ENCODE measurements around the gene ADAMTSL2. TPM values are rescaled to one million over a fixed set of nuclear protein-coding genes. Genes with fewer than 3 reads are reported as not detected.

The ADAMTSL2 gene
- total and polyA plus RNA-seq, 2 of the 13 experiments (the other 11 are each of a cell fraction or from before 2014, with no cell fraction given): 1.9 to 3.8 TPM

DNA sequence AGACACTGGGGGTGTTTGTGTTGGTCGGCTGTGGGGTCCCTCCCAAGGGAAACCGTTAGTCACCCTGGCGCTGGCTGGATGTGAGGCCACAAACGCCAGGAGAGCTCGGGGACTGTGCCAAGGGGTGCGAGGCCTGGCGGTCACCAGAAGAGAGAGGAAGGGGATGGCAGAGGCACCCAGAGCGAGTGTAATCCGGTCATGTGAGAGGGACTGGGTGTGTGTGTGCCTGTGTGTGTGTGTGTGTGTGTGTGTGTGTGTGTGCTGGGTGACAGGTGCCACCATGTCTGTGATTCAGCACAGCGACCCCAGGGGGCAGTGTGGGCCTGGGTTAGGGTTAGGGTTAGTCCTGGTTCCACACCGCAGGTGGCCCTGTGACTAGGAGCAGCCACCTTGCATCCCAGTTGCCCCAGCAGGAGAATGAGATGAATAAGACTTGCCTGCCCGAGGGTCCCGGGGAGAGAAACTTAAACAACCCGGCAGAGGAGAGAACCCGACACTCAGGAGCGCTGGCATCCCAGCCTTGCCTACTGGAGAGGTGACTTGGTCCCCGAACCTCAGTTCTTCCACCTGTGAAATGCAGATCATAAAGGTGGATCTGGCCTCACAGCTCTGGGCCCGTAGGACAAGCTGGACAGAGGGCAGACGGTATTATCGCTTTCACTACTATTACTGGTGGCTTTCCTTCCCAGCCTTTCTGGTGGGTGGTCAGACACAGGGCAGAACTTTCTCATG, 1.4 kb upstream of the ADAMTSL2 start (continued):
- TF ChIP-seq, protein P1, sequence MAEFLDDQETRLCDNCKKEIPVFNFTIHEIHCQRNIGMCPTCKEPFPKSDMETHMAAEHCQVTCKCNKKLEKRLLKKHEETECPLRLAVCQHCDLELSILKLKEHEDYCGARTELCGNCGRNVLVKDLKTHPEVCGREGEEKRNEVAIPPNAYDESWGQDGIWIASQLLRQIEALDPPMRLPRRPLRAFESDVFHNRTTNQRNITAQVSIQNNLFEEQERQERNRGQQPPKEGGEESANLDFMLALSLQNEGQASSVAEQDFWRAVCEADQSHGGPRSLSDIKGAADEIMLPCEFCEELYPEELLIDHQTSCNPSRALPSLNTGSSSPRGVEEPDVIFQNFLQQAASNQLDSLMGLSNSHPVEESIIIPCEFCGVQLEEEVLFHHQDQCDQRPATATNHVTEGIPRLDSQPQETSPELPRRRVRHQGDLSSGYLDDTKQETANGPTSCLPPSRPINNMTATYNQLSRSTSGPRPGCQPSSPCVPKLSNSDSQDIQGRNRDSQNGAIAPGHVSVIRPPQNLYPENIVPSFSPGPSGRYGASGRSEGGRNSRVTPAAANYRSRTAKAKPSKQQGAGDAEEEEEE (CRISPR knock-in tag; IDR thresholded peaks at IDR 0.05; ENCODE audit: borderline replicate concordance): no peak
- TF ChIP-seq ZSCAN29 (CRISPR knock-in tag; conservative IDR thresholded peaks at IDR 0.05) (no peak), SRY (CRISPR knock-in tag; IDR thresholded peaks at IDR 0.05) (no peak), SRSF9 (IDR thresholded peaks at IDR 0.05; ENCODE audit: borderline replicate concordance, insufficient read depth, low read depth, low read length, poor library complexity, severe bottlenecking) (no peak), RBM39 (IDR thresholded peaks at IDR 0.05; ENCODE audit: low read depth, low read length, poor library complexity, severe bottlenecking) (peak; percentile 59), HNRNPH1 (optimal IDR thresholded peaks at IDR 0.05; ENCODE audit: low read depth, low read length) (no peak), NR2F2 (IDR thresholded peaks at IDR 0.05; ENCODE audit: borderline replicate concordance, low read depth) (no peak), MTA1 (CRISPR knock-in tag; IDR thresholded peaks at IDR 0.05; ENCODE audit: borderline replicate concordance) (no peak), FOXK2 (IDR thresholded peaks at IDR 0.05) (no peak), IRF9 (CRISPR knock-in tag; IDR thresholded peaks at IDR 0.05; ENCODE audit: borderline replicate concordance) (0 out of 2 replicates have a peak, but pooled peaks have one; percentile 27), BHLHE40 (IDR thresholded peaks at IDR 0.05; ENCODE audit: low read length) (peak; percentile 75), BORCS8-MEF2B (CRISPR knock-in tag; IDR thresholded peaks at IDR 0.05) (no peak), POGZ (CRISPR knock-in tag; IDR thresholded peaks at IDR 0.05) (no peak), PTBP1 (IDR thresholded peaks at IDR 0.05; ENCODE audit: low read depth, low read length, poor library complexity, severe bottlenecking) (peak; percentile 69)
- TF ChIP-seq, protein P2, sequence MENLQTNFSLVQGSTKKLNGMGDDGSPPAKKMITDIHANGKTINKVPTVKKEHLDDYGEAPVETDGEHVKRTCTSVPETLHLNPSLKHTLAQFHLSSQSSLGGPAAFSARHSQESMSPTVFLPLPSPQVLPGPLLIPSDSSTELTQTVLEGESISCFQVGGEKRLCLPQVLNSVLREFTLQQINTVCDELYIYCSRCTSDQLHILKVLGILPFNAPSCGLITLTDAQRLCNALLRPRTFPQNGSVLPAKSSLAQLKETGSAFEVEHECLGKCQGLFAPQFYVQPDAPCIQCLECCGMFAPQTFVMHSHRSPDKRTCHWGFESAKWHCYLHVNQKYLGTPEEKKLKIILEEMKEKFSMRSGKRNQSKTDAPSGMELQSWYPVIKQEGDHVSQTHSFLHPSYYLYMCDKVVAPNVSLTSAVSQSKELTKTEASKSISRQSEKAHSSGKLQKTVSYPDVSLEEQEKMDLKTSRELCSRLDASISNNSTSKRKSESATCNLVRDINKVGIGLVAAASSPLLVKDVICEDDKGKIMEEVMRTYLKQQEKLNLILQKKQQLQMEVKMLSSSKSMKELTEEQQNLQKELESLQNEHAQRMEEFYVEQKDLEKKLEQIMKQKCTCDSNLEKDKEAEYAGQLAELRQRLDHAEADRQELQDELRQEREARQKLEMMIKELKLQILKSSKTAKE (CRISPR knock-in tag; IDR thresholded peaks at IDR 0.05; ENCODE audit: borderline replicate concordance): 0 out of 2 replicates have a peak, but pooled peaks have one; percentile 13
- TF ChIP-seq, protein P3, sequence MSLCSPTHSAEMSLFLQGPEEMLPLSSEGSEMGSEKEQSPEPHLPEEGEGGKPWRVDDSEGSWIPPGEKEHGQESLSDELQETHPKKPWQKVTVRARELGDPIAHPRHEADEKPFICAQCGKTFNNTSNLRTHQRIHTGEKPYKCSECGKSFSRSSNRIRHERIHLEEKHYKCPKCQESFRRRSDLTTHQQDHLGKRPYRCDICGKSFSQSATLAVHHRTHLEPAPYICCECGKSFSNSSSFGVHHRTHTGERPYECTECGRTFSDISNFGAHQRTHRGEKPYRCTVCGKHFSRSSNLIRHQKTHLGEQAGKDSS (CRISPR knock-in tag; IDR thresholded peaks at IDR 0.05; ENCODE audit: borderline replicate concordance, low read depth): peak; percentile 88
